ENCODE measurements around the gene ZNF570.
A peak's percentile ranks its signal among the peaks of the same experiment; 100 is the strongest.

ZNF570 gene

DNA sequence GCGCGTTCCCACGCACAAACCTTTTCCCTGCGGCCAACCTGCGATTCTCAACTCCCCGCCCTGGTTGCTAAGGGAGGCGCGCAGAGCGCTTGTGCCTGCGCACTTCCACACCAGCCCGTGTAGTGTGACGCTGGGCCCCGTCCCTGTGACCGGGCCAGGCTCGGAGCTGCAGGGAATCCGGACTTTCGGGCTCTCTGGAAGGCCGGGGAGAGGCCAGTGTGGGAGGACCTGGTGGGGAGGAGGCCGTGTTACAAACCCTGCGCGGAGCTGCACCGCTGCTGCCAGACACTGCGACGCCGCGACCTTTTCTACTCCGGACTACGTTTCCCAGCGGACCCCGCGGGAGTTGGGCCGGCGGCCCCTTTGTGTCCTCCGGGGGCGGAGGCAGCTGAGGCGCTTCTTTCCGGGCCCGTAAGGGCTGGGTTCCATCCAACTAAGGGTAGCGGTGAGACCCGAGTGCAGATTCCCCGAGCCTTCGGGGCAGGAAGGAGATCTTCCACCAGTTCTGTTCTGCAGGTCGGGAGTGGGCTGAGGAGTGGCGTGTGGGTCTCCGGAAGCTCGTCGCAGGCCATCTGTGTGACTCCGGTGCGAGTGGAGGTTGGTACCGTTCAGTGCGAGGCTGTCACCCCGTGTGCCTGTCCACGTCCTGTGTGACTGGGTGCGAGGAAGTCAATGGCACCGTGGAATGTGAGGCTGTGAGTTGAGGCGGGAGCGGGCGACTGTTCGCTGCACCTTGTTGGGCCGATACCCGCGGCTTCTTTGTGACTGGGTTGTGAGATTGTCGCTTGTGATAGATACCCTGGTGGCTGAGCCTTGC lies at the start of gene ZNF570:
TSS of gene ZNF570 (plus strand) at position 396 of the 817 bp plus-strand sequence. CDS start 999 bp downstream, outside the sequence.
- peak; percentile 92 for DNase-seq (ENCODE audit: low spot score)

DNA sequence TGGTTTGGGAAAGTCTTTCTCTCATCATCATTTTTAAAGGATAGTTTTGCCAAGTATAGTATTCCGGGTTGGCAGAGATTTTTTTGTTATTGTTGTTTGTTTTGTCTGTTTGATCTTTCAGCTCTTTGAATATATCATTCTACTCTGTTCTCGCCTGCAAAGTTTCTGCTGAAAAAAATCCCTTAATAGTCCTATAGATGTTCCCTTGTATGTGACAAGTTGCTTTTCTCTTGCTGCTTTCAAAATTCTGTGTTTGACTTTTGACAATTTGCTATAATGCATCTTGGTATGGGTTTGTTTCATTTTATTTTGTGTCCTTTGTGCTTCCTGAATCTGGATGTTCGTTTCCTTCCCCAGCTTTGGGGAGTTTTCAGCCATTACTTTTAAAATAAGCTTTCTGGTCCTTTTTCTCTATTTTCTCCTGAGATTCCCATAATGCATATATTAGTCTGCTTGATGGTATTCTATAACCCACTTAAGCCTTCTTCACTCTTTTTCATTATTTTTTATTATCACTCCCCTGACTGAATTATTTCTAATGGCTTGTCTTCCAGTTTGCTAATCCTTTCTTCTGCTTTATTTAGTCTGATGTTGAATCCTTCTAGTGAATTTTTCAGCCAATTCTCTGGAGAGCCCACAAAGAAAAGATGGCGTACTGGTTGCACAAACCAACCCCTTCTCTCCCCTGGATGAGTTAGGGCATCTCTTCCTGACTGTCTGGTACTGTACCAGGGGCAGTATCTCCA lies 16.5 kb upstream of the ZNF570 start:
- no peak for DNase-seq (ENCODE audit: low spot score)

DNA sequence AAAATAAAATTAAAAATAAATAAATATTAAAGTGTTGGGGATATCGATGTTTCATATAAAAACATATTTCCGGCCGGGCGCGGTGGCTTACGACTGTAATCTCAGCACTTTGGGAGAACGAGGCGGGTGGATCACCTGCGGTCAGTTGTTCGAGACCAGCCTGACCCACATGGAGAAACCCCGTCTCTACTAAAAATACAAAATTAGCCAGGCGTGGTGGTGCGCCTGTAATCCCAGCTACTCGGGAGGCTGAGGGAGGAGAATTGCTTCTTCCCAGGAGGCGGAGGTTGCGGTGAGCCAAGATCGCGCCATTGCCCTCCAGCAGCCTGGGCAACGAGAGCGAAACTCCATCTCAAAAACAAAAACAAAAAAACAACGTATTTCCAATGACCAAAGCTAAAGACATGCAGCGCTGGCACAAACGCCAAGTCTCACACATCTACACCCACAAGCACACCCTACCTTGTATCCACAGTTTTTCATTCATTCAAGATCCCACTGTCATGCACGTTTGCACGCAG lies 2.8 kb upstream of the ZNF570 start:
- no peak for DNase-seq (ENCODE audit: low spot score)

DNA sequence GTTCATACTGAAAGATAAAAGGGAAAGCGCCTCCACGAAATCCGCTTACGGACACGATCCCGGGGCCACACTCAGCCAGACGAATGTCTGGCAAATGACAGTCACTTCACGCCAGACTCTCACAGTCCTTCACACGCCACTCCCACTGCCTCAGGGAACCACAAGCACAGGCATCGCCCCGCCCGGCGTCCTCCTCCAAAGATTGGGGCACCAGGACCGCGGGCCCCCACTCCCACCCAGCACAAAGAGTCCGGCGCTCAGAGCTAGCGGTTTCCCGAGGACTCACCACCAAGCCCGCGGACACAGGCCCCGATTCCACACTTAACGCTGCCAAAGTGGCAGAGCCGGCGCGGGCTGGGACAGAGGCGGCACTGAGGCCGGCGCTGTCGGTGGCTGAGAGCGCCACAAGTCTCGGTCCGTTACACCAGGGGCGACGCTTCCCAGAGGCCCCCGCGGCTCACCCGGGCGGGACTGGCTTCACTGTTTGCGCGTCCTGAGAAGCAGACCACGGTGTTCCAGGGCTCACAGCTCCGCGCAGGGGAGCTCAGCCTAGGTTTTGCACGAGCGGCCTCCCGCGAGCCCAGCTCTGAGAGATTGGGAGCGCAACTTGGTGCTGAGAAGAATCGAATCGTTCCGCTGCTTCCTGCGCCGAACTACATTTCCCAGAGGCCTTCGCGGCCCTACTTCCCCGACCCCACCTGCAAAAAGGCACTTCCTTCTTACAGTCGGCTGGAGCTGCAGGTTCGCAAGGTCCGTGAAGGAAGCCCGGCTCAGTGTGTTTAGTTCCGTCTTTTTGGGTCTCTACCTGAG lies 2.2 kb upstream of the ZNF570 start, which contains the start of gene ZNF569:
TSS of gene ZNF569 (minus strand) at position 647 of the 810 bp plus-strand sequence. CDS start 22,523 bp downstream, outside the sequence.
- peak; percentile 86 for DNase-seq (ENCODE audit: low spot score)

DNA sequence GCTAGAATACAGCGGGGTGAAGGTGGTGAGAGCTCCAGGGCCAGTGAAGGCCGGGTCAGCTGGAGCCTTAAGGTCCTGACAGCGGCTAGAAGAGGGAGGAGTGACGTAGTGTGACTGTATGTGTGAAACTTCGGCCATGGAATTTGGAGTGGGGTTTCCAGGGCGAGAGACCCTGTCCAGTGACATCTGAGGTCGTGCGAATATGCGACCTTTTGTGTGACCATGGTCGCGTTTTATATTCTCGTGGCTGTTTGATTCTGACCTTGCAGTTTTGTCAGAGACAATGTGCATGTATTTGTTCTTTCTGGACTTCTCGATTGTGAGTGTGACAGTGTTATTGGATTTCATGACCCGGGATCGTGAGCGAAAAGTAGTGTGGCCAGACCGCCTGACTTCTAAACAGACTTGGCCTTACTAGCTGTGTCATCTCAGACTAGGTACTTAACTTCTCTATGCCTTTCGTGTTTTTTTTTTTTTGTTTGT lies 1.5 kb upstream of the ZNF570 start:
- DNase-seq (ENCODE audit: low spot score) = no peak

DNA sequence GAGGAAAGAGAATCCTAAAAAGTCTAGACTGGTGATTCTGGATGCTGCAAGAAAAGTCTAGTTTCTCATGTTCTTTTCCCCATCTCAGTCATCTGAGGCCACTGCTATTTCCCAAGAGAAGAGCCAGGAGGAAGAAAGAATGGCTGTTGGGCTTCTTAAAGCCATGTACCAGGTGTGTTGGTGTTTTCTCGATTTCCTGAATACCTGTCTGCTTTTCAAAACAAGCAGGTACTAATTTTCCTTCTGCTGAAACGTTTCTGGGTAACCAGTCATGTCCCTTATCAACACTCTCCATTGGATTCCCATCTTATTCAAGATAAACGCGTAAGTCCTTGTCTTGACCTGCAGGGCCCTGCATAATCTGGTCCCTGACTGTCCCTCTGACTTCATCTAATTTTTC lies 1.1 kb downstream of the ZNF570 start:
- no peak for DNase-seq (ENCODE audit: low spot score)

DNA sequence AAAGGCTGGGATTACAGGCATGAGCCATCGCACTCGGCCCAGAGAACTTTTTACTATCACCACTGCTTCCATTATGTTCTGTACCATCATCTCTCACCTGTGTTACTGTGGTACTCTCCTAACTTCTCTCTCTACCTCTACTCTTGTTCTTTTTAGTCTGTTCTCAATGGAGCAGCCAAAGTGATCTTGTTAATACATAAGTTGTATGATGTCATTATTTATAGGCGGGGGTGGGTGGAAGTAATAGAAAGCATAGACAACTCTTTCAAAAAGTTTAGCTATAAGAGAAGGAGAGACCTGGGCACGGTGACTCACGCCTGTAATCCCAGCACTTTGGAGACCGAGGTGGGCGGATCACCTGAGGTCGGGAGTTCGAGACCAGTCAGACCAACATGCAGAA lies 3.0 kb downstream of the ZNF570 start:
- DNase-seq (ENCODE audit: low spot score) = no peak

DNA sequence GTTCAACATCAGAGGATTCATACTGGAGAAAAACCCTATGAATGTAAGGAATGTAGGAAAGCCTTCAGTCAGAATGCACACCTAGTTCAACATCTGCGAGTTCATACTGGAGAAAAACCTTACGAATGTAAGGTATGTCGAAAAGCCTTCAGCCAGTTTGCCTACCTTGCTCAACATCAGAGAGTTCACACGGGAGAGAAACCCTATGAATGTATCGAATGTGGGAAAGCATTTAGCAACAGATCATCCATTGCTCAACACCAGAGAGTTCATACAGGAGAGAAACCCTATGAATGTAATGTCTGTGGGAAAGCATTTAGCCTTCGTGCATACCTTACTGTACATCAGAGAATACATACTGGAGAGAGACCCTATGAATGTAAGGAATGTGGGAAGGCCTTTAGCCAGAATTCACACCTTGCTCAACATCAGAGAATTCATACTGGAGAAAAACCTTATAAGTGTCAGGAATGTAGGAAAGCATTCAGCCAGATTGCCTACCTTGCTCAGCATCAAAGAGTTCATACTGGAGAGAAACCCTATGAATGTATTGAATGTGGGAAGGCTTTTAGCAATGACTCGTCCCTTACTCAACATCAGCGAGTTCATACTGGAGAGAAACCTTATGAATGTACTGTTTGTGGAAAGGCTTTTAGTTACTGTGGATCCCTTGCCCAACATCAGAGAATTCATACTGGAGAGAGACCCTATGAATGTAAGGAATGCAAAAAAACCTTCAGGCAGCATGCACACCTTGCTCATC lies 15.4 kb downstream of the ZNF570 start:
- no peak for DNase-seq (ENCODE audit: low spot score)

DNA sequence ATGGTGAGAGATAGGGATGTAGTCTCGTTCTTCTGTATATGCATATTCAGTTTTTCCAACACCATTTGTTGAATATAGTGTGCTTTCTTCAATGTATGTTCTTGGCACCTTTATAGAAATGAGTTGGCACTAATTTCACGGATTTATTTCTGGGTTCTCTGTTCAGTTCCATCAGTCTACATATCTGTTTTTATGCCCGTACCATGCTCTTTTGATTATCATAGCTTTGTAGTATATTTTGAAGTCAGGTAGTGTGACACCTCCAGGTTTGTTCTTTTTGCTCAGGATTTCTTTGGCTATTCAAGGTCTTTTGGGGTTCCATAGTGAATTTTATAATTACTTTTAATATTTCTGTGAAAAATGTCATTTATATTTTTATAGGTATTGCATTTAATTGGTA lies 23.1 kb downstream of the ZNF570 start:
- DNase-seq (ENCODE audit: low spot score) = no peak

DNA sequence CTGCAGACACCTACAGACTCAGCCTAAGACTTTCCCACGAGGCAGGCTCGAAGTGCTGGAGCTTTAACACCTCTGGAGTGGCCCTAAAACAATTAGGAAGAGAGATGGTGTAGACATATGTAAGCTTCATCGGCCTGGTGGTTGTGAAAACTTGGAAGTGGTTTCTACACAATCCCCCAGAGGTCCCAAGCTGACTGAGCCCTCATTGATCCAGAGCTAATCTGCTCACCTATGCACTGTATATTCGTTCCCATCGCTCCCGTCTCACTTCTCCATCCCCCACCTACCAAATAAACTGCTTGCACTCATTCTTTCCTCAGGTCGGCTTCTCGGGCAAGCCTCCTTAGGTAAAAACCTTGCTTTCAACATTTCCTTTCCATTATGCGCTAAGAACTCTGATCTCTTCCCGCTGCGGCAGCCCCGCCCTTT lies 36.8 kb downstream of the ZNF570 start:
- no peak for DNase-seq (ENCODE audit: low spot score)

DNA sequence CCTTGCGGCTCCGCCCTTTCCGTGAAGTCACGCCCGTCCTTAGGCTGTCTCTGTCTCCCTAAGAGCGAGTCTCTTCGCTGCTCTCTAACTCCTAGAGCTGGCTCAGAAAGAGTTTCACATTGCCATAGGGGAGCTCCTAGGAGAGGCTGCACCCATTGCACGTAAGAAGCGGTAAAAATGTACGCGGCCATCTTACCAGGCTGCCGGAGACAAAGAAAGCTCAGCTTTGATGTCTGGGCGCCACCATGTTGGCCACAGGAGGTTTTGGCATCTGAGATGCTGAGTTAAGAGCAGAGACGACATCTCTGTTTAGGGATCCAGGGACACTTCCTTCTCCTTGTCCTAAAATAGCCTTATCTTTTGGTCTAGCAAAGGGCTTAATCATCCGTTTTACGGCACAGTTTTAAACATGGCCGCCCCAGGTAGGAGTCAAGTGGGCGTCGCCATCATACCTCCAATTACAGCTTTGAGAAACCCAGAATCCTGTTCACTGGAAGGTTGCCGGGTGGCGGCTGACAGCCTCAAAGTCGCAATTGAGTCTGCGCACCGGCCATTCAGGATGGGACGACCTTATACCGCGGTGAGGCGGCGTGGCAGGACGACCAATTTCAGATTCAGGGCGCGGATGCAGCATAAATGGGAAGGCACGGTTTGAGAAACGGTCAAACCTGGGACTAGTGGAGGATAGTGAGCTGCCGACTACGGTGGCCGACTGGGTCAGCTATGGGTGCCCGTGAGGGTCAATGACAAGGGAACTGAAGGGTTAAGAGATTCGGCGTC lies 37.4 kb downstream of the ZNF570 start, which contains the start of gene ZNF793:
TSS of gene ZNF793 (plus strand) at position 553 of the 780 bp plus-strand sequence. CDS start 16,501 bp downstream, outside the sequence.
- DNase-seq (ENCODE audit: low spot score) = peak; percentile 85

DNA sequence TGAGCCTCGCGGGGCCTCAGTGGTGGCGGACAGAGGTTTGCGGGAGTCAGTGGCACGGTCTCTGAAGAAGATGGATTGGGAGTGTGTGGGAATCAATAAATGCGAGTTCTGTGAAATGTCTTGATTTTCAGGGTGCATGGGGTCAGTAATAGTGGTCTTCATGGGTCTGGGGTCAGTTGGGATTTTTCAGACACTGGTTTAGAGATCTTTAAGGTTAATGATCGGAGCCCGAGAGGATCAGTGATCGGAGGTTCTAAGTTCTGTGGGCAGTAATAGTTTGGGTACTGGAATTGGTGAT lies 38.0 kb downstream of the ZNF570 start:
- DNase-seq (ENCODE audit: low spot score) = no peak

DNA sequence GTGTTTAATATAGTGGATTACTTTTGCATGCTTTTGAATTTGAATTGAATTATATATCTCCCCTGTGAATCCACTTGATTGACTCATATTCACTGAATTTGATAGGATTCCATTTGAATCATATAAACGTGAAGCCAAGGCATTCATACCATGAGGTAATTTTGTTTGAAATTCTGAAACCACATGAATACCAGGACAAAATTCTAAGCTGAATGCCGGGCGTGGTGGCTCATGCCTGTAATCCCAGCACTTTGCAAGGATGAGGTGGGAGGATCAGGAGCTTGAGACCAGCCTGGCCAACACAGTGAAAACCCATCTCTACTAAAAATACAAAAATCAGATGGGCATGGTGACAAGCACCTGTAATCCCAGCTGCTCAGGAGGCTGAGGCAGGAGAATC lies 42.0 kb downstream of the ZNF570 start:
- no peak for DNase-seq (ENCODE audit: low spot score)

DNA sequence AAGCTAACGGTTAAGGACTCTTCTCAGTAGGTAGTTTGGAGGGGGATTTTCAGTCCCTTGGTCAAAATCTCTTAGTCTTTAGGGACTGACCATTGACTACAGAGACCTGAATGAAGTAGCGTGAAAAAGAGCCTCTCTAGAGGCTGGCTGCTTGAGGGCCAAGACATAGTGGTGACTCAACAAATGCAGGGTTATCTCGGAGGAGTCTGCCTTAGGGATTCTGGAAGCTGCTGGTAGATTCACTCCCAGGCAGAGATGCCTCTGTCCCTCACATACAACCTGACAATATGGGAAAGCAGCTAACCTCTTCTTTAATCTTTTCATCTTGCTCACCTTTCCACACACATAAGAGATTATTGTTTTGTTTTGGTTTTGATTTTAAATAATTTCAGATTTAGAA lies 42.7 kb downstream of the ZNF570 start:
- DNase-seq (ENCODE audit: low spot score) = no peak

DNA sequence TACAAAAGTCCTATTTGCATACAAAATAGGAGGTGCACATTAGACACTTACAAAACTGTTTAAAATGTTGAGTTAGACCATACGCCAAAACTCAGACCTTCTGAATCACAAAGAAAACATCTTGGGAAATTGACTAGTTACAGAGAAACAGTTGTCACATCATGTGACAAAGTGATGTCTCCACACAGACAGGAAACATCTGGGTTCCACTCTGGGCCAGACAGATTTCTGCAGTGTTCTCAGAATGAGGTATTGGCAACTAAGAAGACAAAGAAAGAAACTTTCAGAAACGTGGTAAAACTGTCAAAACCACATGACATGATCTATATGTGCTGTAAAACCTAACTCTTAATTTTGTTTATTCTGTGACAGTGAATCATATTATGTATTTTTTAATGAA lies 44.2 kb downstream of the ZNF570 start:
- no peak for DNase-seq (ENCODE audit: low spot score)

DNA sequence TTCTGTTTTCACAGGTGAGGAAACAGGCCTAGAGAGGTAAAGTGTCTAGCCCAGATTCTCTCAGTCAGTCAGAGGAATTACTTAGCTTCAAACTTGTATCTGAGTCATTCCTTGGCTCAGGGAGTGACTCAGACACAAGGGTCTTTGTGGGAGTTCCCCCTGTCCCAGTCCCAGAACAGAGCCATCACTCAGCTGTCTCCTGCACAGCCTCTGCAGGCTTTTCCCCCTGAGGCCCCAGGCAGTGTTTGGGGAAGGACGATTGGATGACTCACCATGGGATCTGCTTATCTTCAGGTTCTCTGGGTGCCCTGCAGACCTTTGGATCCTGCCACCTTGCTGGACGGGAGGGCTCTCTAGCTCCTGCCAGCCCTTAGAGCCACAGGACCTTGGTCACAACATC lies 50.7 kb downstream of the ZNF570 start:
- DNase-seq (ENCODE audit: low spot score) = no peak

DNA sequence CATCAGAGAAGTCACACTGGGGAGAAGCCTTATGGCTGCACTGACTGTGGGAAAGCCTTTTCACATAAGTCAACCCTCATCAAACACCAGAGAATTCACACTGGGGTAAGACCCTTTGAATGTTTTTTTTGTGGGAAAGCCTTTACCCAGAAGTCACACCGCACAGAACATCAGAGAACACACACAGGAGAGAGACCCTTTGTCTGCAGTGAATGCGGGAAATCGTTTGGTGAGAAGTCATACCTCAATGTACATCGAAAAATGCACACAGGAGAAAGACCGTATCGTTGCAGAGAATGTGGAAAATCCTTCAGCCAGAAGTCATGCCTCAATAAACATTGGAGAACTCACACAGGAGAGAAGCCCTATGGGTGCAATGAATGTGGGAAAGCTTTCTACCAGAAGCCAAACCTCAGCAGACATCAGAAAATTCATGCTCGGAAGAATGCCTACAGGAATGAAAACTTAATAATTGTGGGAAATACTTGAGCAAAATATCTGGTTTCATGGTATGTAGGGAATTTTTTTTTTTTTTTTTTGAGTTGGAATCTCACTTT lies 68.3 kb downstream of the ZNF570 start:
- no peak for DNase-seq (ENCODE audit: low spot score)
